Aorta (tissue), 5 donors: Measurements from ENCODE around the gene TYMP. TPM values are rescaled to one million over a fixed set of nuclear protein-coding genes. Genes with fewer than 3 reads are reported as not detected.
A peak's percentile ranks its signal among the peaks of the same experiment; 100 is the strongest.

Source experiments
- ATAC-seq: fragments of 200-7000 bp; cut with Tn5 transposase; one replicate; pipeline ENCODE4 v1.9.1; 2022; ENCODE audit warnings: moderate library complexity; ENCODE audit not compliant: low FRiP score
- DNase-seq, 2 donors: peaks; one replicate each; pipeline ENCODE4 v3.0.0-alpha.2; 2020
- H3K27ac ChIP-seq, 2 donors: one replicate each; pipeline ENCODE4 v1.5.1; 2013; ENCODE audit warnings: low read length in 2 of 2, mild to moderate bottlenecking in 2 of 2, moderate library complexity in 2 of 2, control low read depth in 1 of 2, inconsistent platforms in 1 of 2, low read depth in 1 of 2
- H3K27me3 ChIP-seq, 2 donors: one replicate each; pipeline ENCODE4 v1.6.1; 2013; ENCODE audit warnings: control low read depth in 1 of 2, low read length in 1 of 2, mild to moderate bottlenecking in 1 of 2, moderate library complexity in 1 of 2; ENCODE audit not compliant: insufficient read depth in 2 of 2, control insufficient read depth in 1 of 2
- H3K36me3 ChIP-seq, 2 donors: one replicate each; pipeline ENCODE4 v1.6.1; 2013; ENCODE audit warnings: control low read depth in 1 of 2, low read length in 1 of 2, mild to moderate bottlenecking in 1 of 2; ENCODE audit not compliant: insufficient read depth in 2 of 2, control insufficient read depth in 1 of 2
- H3K4me1 ChIP-seq, 2 donors: one replicate each; pipeline ENCODE4 v1.6.1; 2013; ENCODE audit warnings: low read length in 2 of 2, control low read depth in 1 of 2, mild to moderate bottlenecking in 1 of 2, moderate library complexity in 1 of 2; ENCODE audit not compliant: insufficient read depth in 2 of 2, control insufficient read depth in 1 of 2
- H3K4me3 ChIP-seq, 2 donors: one replicate each; pipeline ENCODE4 v1.5.1; 2013; ENCODE audit warnings: low read length in 2 of 2, control low read depth in 1 of 2, mild to moderate bottlenecking in 1 of 2
- H3K9me3 ChIP-seq: one replicate; pipeline ENCODE4 v1.6.1; 2013; ENCODE audit warnings: mild to moderate bottlenecking, low read length; ENCODE audit not compliant: control insufficient read depth
- WGBS, 2 donors: extraction: QIAGEN DNeasy Blood & Tissue Kit; methylation state at CpG; one replicate each; pipeline ENCODE4 v1.1.7; 2013; 5-methylcytosine and 5-hydroxymethylcytosine counted together
- intact Hi-C, 2 donors: fragments of 100-400 bp; cut with DNase I; formaldehyde crosslinking; loops; one replicate each; pipeline versions ENCODE4 v1.14.2 to v1.15.0; 2022
- long read RNA-seq, 2 donors: library from polyadenylated mRNA; unstranded; transcript quantifications; one replicate each; pipeline ENCODE4 v2.0.0, GENCODE V29; 2020 to 2021
- polyA plus RNA-seq, 2 donors: library from polyadenylated mRNA; stranded (reverse); fragments of 200-250 nt; gene quantifications; one replicate each; pipeline ENCODE4 v1.2.3, GENCODE V29; 2013
- total RNA-seq, 2 donors: library from RNA; stranded (reverse); fragmentation: NEBNext Ultra II Directional; extraction: Animal tissue kit (Norgen Biotek cat#: 25700); gene quantifications; one replicate each; pipeline ENCODE4 v1.2.1, GENCODE V29; 2021
- donor health status: healthy with polysubstance abuse.
- donor health status: Bipolar disorder and iron deficiency.
- donor health status: DM: no; HTN: no; CAD: no.
- donor health status: DM: no; HTN: no; CAD: no.
- donor health status: DM: yes; HTN: yes; CAD: no.

The TYMP gene
- 10 to 100 TPM; 68.3 to 99.2 TPM for total RNA-seq
- polyA plus RNA-seq = 10 to 100 TPM; 37.7 to 47.1 TPM
- long read RNA-seq, donor 1, transcript TYMP-208 (9 exons, 1,751 nt) = minor isoform, 39 of 253 reads
- long read RNA-seq, donor 1, transcript TYMP-202 (10 exons, 1,614 nt) = minor isoform, 25 of 253 reads
- long read RNA-seq, donor 1, transcript TYMP-205 (9 exons, 1,432 nt) = minor isoform, 5 of 253 reads
- long read RNA-seq, donor 1, transcript TYMP-201 (10 exons, 1,630 nt) = major isoform, 92 of 253 reads
- long read RNA-seq, donor 1, partial matches to known transcripts = 22 of 253 reads
- long read RNA-seq, donor 1, other reads (novel, unspliced or antisense) = 67 of 253 reads
- long read RNA-seq, donor 2, transcript TYMP-202 (10 exons, 1,614 nt) = minor isoform, 8 of 150 reads
- long read RNA-seq, donor 2, transcript TYMP-208 (9 exons, 1,751 nt) = minor isoform, 18 of 150 reads
- long read RNA-seq, donor 2, transcript TYMP-201 (10 exons, 1,630 nt) = major isoform, 39 of 150 reads
- long read RNA-seq, donor 2, partial matches to known transcripts = 25 of 150 reads
- long read RNA-seq, donor 2, other reads (novel, unspliced or antisense) = 57 of 150 reads

DNA sequence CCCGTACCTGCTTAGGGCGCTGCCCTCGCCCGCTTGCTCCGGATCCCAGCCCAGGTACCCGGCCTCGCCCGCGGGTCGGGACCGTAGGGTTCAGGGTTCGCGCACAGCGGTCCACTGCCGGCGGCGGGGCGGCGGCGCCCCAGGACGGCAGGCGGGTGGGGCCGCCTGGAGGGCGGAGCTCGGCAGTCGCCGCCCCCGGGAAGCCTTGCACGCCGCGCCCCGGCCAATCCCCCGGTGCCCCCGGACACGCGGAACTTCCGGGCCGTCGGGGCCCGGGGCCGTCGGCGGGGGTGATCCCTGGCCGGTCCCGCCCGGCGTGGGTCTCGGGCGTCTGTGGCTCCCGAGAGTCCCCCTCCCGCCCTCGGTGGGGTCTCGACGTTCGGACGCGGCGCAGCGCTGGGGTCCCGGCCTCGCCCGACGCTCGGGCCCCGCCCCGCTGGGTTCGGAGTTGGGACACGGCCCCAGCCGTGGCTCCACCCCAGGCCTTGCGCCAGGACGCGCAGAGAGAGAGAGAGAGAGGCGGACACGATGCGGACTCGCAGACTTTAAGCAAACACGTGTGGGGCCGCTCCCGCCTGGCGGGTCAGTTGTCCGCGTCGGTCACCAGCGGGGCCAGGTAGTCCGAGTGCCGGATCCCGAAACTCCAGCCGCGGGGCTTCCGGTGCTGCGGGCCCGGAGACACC, at the start of gene TYMP:
Gene TYMP, minus strand, starts transcription at position 116 of the 683 bp plus-strand sequence. CDS start 303 bp downstream, outside the sequence.
- peak; percentile 95 for DNase-seq
- Histone ChIP-seq H3K27ac (no peak within 1 kb of the TSS), H3K27me3 (no peaks in the 10 kb centered on the region), H3K36me3 (no peaks in the 10 kb centered on the region), H3K4me1 (no peaks in the 10 kb centered on the region), H3K4me3 (no peak within 1 kb of the TSS), H3K9me3 (no peaks in the 10 kb centered on the region)
- ATAC-seq = peak; percentile 55
- 1 to 2% methylated on average over 59 to 92 of the region's 92 CpGs for WGBS, 2 donors
- intact Hi-C loops = loop anchor here in 1 of 2 donors (5.0 kb wide), 1 partner anchor 32 kb away; the partner anchor contains the start of gene SYCE3

DNA sequence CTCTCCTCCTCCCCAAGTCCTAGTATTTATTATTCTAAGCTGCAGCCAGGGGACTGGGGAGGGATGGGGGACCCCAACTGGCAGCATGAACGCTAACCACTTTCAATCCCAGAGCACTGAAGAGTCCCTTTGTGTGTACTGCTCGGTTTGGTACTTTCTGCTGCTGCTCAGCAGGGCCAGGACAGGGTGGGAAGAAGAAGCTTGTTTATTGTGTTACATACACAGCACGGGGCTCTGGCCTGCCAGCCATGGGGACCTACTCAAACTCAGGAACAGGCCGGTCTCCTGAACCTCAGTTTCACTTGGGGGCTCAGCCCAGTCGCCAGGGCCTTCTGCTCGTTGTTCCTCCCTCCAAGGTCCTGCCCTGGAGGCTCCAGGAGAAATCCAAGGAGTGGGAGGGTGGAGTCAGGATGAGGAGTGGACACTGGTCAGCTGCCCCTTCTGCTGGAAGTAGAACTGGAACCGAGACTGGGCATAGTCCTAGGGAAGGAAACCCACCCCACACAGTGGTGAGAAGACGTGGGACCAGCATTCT, 49.0 kb upstream of the TYMP start:
- no peak for ATAC-seq
- H3K4me3 ChIP-seq = no peak overlapping the region
- 58 to 64% methylated on average over 8 of the region's 8 CpGs for WGBS, 2 donors

DNA sequence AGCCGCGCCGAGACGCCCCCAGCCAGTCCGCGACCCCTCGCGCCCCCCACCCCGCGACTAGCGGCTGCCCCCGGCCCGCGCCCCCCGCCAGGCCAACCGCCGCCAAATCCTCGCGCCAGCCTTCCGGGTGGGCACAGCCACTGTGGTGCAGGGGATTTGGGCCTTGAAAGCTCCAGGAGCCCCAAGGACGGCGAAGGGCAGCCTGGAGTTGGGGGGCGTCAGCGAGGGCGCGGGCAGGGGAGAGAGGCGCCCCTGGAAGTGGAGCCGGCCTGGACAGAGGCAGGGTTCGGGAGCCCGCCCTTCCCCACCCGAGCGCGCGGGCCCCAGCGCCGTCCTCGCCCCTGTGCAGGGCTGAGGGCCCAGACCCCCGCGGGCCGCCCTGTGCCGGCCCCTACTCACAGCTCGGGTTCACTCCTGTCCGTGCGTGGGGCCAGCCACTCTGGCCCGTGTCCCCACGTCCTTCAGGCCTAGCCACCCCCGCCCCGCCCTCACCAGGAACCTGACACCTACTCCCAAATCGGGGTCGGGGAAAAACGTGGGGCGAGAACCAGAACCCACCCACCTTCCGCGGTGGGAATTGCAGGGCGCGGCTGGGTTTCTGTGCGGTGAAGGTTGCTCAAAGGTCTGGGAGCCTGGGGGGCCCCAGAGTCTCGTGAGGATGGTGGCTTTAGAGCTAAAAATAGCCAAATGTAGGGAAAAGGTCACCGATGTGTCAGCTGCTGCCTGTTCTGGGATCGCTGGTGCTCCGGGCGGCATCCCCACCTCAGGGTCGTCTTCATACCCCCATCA, 48.4 kb upstream of the TYMP start, which contains the start of gene CPT1B:
Gene CPT1B, minus strand, starts transcription at position 441 of the 789 bp plus-strand sequence. CDS start 512 bp downstream, outside the sequence.
- intact Hi-C loops = no loop called here
- Histone ChIP-seq H3K4me1 (no peaks in the 10 kb centered on the region), H3K27ac (no peak within 1 kb of the TSS), H3K27me3 (no peaks in the 10 kb centered on the region), H3K4me3 (no peak within 1 kb of the TSS), H3K36me3 (no peaks in the 10 kb centered on the region), H3K9me3 (no peaks in the 10 kb centered on the region)
- DNase-seq (peak; percentile 49 to 79), ATAC-seq (no peak)
- 7 to 9% methylated on average over 34 to 63 of the region's 63 CpGs for WGBS, 2 donors

More for the DNA sequence above, 49.0 kb upstream of the TYMP start:
- Histone ChIP-seq H3K27ac (no peak overlapping the region), H3K9me3 (no peaks in the 10 kb centered on the region), H3K4me1 (no peaks in the 10 kb centered on the region), H3K27me3 (no peaks in the 10 kb centered on the region), H3K36me3 (no peaks in the 10 kb centered on the region)
- DNase-seq = peak in 1 of 2 donors; percentile 61
- intact Hi-C loops = no loop called here

DNA sequence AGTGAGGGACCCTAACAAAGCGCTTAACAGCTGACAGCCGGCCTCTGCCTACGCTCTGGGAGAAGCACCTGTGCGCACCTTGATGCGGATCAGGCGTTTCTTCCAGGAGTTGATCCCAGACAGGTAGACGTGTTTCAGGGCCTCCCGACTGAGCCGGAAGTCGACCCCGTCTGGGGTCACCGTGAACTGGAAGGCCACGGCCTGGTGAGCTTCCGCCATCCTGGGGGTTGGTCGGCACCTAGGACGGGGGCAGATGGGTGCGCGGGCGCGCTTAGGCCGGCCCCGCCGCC, 47.8 kb upstream of the TYMP start:
- peak; percentile 46 to 72 for DNase-seq
- no peaks in the 10 kb centered on the region for H3K27me3 ChIP-seq
- no peaks in the 10 kb centered on the region for H3K9me3 ChIP-seq
- intact Hi-C loops = no loop called here
- no peaks in the 10 kb centered on the region for H3K4me1 ChIP-seq
- no peaks in the 10 kb centered on the region for H3K36me3 ChIP-seq
- WGBS, 2 donors = 33 to 35% methylated on average over 23 of the region's 23 CpGs
- H3K27ac ChIP-seq = no peak overlapping the region
- ATAC-seq = no peak
- no peak overlapping the region for H3K4me3 ChIP-seq

DNA sequence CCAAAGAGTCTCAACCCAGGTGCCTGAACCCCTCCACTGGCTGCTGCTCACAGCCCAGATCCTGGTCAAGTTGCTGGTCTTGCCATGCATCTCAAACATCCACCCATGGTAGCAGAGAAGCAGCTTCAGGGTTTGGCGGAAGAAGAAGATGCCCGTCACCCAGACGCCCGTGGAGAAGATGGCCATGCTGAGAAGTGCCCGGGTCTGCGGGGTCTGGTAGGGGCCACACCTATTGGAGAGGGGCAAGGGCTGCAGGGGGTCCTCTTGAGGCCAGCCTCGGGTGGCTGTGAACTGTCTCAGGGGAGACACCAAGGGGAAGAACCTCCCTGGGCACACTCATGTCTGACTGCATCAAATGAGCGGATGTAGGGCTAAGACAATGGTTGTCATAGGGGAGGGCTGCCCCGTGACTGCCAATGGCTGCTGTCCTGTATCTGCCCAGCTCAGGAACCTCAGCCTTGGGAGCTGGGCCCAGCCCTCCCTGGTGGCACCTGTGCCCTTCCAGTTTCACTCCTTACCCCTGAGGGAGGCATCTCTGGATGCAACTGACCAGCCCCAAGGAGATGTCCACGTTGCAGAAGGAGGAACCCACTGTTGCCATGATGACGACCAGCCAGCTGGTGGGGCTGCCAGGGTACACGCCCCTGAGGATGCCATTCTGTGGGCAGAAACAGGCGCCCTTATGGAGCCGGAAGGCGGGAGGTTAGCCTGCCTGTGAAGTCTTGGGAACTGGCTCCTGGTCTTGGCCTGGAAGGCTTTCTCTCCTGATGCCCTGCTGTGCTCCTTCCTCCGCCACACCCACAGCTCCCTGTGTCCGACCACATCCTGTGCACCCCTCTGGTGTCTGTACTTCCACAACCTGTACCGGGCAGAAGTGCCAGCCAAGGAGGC, 47.2 kb upstream of the TYMP start:
- no peaks in the 10 kb centered on the region for H3K4me1 ChIP-seq
- intact Hi-C loops = no loop called here
- H3K27me3 ChIP-seq = no peaks in the 10 kb centered on the region
- no peaks in the 10 kb centered on the region for H3K36me3 ChIP-seq
- no peak overlapping the region for H3K27ac ChIP-seq
- no peak overlapping the region for H3K4me3 ChIP-seq
- WGBS, 2 donors = 84 to 87% methylated on average over 18 of the region's 18 CpGs
- peak; percentile 32 to 57 for DNase-seq
- ATAC-seq = no peak
- H3K9me3 ChIP-seq = no peaks in the 10 kb centered on the region

DNA sequence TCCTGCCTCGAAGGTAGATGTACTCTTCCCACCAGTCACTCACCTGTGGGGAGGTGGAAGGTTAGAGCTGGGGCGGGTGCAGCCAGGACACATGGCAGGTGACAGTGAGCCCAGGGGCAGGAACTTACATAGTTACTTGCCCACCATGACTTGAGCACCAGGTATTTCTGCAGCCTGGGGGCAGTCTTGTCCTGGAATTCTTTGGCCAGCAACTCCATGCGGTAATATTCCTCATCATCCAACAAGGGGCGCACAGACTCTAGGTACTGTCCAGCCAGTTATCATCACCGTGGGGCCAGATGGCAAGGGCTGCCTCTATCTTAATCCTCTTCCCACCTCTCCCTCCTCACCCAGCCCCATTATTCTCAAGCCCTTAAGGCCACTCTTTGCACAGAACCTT, 46.3 kb upstream of the TYMP start:
- intact Hi-C loops = no loop called here
- Histone ChIP-seq H3K36me3 (no peaks in the 10 kb centered on the region), H3K27ac (no peak overlapping the region), H3K4me3 (no peak overlapping the region), H3K4me1 (no peaks in the 10 kb centered on the region), H3K27me3 (no peaks in the 10 kb centered on the region), H3K9me3 (no peaks in the 10 kb centered on the region)
- peak; percentile 16 to 37 for DNase-seq
- ATAC-seq = no peak
- WGBS, 2 donors = 71 to 76% methylated on average over 5 of the region's 5 CpGs

DNA sequence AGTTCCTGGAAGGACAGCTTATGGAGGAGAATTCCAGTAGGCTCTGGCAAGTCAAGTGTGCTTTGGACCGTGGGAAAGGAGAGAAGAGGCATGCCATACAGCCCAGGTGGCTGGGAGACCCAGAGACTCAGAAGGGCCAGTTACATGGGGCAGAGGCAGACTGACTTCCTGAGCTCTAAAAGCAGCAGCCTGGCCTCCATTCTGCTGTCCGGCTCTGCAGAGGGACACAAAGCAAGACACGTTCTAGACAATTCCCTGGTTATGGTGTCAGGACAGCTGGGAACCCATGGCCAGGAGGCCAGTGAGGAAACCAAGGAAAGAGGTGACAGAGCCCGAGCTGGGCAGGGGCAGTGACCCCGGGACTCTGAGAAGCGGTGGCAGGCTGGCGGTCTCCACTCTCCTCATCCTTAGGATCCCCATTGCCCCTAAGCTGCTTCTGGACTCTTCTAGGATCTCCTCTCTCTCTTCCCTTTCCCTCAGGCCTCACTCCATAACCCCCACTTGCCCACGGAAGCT, 45.7 kb upstream of the TYMP start:
- DNase-seq (peak in 1 of 2 donors; percentile 26), ATAC-seq (no peak)
- Histone ChIP-seq H3K27ac (no peak overlapping the region), H3K27me3 (no peaks in the 10 kb centered on the region), H3K36me3 (no peaks in the 10 kb centered on the region), H3K4me3 (no peak overlapping the region), H3K9me3 (no peaks in the 10 kb centered on the region), H3K4me1 (no peaks in the 10 kb centered on the region)
- WGBS, 2 donors = 84% methylated on average over 8 of the region's 8 CpGs
- intact Hi-C loops = no loop called here
